Measurements from ENCODE around the gene N4BP3.

The N4BP3 gene

GRCh38 chr5:178141550-178141949 lies 28.2 kb downstream of the N4BP3 start:
- no peak for TF ChIP-seq POLR2A (IDR thresholded peaks at IDR 0.05; ENCODE audit: low read depth, low read length)
- FAIRE-seq (no peak), DNase-seq (ENCODE audit: insufficient read length, low spot score) (no peak)

GRCh38 chr5:178142642-178143041 lies 29.3 kb downstream of the N4BP3 start:
- DNase-seq (ENCODE audit: insufficient read length, low spot score) (no peak), FAIRE-seq (no peak)
- no peak for TF ChIP-seq POLR2A (IDR thresholded peaks at IDR 0.05; ENCODE audit: low read depth, low read length)

DNA sequence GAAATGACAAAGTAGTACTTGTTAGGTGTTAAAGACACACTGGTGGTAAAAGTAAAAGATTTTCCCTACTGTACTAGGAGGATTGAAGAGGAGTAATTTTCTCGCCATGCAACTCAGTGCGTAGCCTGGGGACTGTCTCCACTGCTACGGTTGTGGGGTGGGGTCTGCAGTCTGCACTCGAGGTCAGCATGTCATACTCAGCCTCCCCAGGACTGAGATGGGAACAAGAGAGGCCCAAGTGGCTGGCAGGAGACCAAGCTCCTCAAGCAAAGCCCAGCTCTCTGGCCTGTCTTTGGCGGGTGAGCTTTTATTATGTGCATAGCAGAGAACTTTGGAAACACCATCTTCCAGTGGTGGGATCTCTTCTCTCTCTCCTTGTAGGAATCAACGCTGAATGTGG lies 29.9 kb downstream of the N4BP3 start:
- DNase-seq (ENCODE audit: insufficient read length, low spot score) = no peak
- no peak for FAIRE-seq
- TF ChIP-seq POLR2A (IDR thresholded peaks at IDR 0.05; ENCODE audit: low read depth, low read length) = no peak

DNA sequence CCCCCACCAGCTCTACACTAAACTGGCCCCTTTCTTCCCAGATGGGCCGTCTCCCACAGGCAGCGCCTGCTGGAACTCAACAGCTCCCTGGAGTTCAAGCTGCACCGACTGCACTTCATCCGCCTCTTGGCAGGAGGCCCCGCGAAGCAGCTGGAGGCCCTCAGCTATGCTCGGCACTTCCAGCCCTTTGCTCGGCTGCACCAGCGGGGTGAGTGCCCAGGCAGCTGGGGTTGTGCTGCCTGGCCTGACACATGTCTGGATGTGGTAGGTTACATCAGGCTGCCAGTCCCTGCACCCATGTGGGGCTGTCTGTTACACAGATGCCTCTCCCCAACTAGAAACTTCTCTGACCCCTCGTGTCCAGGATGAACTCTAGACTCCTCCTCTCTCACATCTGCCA lies 30.6 kb downstream of the N4BP3 start:
- TF ChIP-seq POLR2A (IDR thresholded peaks at IDR 0.05; ENCODE audit: low read depth, low read length) = no peak
- DNase-seq (ENCODE audit: insufficient read length, low spot score) (no peak), FAIRE-seq (no peak)

DNA sequence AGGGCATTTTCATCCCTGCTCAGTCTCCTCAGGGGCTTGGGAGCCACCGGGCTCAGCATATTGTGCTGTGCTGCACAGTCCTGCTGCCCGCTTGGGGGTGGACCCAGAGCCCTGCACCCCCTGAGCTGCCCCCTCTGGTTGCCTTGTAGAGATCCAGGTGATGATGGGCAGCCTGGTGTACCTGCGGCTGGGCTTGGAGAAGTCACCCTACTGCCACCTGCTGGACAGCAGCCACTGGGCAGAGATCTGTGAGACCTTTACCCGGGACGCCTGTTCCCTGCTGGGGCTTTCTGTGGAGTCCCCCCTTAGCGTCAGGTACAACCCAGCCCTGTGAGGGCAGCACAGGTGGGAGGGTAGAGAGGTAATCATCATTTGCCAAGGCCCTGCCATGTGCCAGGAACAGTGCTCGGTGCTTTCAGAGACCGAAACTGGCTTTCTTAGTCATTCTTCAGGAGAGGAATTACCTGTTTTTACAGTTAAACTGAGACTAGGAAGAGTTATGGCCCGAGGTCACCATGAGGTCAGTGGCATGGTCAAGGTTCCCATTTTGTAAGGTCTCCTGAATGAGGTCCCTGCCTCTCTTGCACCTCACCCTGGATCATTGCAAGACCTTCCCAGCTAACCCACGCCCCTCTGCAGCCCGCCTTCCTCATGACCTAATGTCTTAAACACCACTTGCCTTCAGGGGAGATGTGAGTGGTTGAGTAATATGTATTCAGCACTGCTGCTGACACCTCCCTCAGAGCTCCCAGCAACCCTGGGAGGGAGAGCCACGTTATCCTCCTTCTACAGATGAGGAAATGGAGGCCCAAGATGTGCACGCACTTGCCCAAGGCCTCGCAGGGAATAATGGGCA lies 32.9 kb downstream of the N4BP3 start:
- FAIRE-seq (no peak), DNase-seq (ENCODE audit: insufficient read length, low spot score) (peak; percentile 54)
- no peak for TF ChIP-seq POLR2A (IDR thresholded peaks at IDR 0.05; ENCODE audit: low read depth, low read length)

DNA sequence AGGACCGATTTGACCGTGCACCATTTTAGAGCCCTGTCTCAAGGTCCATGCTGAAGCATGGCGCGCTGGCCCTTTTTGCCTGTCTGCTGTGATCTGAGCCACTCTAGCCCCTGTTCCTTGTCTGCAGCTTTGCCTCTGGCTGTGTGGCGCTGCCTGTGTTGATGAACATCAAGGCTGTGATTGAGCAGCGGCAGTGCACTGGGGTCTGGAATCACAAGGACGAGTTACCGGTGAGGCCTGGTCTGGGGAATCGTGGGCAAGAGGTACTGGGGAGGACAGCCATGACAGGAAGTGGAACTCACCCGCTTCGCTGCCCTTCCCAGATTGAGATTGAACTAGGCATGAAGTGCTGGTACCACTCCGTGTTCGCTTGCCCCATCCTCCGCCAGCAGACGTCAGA lies 34.1 kb downstream of the N4BP3 start:
- FAIRE-seq (no peak), DNase-seq (ENCODE audit: insufficient read length, low spot score) (no peak)
- no peak for TF ChIP-seq POLR2A (IDR thresholded peaks at IDR 0.05; ENCODE audit: low read depth, low read length)

GRCh38 chr5:178149199-178149932 lies 36.0 kb downstream of the N4BP3 start:
- no peak for FAIRE-seq
- DNase-seq (ENCODE audit: insufficient read length, low spot score) = no peak
- no peak for TF ChIP-seq POLR2A (IDR thresholded peaks at IDR 0.05; ENCODE audit: low read depth, low read length)

DNA sequence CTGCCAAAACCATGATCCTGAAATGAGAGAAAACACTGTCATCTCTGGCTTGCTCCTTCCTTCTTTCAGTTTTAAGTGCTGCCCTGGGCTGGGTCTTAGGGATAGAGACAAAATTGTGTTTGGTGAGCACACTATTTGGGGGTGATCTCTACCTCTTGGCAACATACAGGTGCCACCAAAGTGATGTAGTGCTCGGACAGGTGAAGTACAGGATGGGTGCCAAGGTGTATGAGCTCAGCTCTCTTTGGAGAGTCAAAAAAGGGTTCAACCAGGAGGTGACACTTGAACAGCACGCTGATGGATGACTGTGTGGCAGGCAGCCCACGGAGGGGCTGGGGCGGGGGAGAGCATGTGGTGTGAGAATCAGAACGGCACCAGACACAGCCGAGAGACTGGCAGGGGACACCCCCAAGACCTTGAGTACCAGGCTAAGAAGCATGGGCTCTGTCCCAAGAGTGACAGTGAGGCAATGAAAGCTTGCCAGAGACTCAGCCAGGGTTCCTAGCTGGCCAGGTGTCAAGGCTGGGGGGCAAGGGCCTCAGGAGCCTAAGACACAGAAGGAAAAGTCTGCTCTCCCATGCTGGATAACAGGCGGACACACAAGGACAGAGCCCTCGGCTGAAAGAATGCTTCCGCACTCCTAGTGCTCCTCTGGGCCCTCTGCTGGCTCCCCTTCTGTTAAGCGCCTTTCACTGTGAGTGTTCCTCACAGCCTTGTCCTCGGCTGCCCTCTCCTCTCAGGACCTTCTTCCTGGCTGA lies 37.8 kb downstream of the N4BP3 start:
- TF ChIP-seq POLR2A (IDR thresholded peaks at IDR 0.05; ENCODE audit: low read depth, low read length) = no peak
- FAIRE-seq (no peak), DNase-seq (ENCODE audit: insufficient read length, low spot score) (no peak)

- TF ChIP-seq POLR2A (IDR thresholded peaks at IDR 0.05; ENCODE audit: low read depth, low read length) = no peak
- FAIRE-seq (no peak), DNase-seq (ENCODE audit: insufficient read length, low spot score) (no peak)
Observed at GRCh38 chr5:178152491-178153444, 39.4 kb downstream of the N4BP3 start.

DNA sequence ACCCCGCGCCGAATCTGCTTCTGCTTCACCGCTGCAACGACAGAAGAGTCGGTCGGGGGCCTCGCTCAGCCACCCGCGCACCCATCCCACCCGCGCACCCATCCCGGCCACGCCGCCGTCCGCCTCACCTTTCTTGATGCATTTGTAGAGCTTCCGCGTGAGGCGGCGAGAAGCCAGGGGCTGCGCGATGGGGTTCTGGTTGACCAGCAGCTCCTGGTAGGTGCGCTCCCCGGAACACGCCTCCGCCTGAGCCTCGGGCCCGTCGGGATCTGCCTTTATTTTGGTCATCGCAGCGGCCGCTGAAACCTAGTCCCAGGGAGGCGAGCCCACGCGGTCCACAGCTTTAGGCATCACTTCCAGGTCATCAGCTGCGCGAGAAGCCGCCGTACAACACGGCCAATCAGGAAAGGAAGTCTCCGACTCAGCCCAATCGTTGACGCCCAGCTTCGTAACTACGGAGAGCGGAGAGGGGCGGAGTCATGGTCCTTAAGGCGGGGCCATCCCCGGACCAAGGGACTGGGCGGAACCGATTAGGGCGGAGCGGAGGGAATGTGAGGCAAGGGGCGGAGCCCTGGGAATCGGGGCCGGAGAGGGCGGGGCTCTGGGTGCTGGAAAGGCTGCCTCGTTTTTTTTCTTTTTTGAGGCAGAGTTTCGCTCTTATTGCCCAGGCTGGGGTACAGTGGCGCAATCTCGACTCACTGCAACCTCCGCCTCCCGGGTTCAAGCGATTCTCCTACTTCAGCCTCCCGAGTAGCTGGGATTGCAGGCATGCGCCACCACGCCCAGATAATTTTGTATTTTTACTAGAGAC lies 40.4 kb downstream of the N4BP3 start, which contains the start of gene NHP2:
Gene NHP2, minus strand, starts transcription at position 356 of the 811 bp plus-strand sequence. Its CDS starts 68 bp downstream, at position 288.
- TF ChIP-seq POLR2A (IDR thresholded peaks at IDR 0.05; ENCODE audit: low read depth, low read length) = peak; percentile 58; the same call in 1 of the 2 replicates
- FAIRE-seq (no peak), DNase-seq (ENCODE audit: insufficient read length, low spot score) (peak; percentile 90)

DNA sequence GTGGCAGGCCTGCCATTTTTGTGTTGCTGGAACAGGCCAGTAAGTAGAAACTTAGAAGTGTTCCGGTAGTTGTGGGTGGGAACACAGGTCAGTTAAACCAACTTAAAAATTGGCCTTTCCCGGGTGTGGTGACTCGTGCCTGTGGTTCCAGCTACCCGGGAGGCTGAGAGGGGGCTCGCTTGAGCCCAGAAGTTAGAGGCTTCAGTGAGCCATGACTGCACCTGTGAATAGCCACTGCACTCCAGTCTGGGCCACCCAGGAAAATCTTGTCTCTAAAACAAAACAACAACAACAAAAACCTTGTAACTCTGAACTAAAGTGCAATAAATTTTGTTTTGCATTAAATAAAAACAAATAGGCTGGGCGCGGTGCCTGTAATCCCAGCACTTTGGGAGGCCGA lies 41.7 kb downstream of the N4BP3 start:
- DNase-seq (ENCODE audit: insufficient read length, low spot score) (no peak), FAIRE-seq (no peak)
- no peak for TF ChIP-seq POLR2A (IDR thresholded peaks at IDR 0.05; ENCODE audit: low read depth, low read length)

- DNase-seq (ENCODE audit: insufficient read length, low spot score) = no peak
- no peak for FAIRE-seq
- TF ChIP-seq POLR2A (IDR thresholded peaks at IDR 0.05; ENCODE audit: low read depth, low read length) = no peak
Observed at GRCh38 chr5:178160176-178160575, 46.8 kb downstream of the N4BP3 start.

All from H54 (cell line).